ENCODE measurements around the gene GLE1. TPM values are rescaled to one million over a fixed set of nuclear protein-coding genes. Genes with fewer than 3 reads are reported as not detected.

Gene GLE1
- total RNA-seq, 1 experiment from 2014 or later: 74.2 TPM

GRCh38 chr9:128587453-128587852 is 82.9 kb downstream of the GLE1 start:
- H3K36me3 ChIP-seq (ENCODE audit: low read depth): peaks cover 7% of the 10 kb centered on the region
- no TSS peak for BruUV-seq (replicated peaks)
- CTCF ChIA-PET: no interaction called here

GRCh38 chr9:128588581-128589233 is 84.2 kb downstream of the GLE1 start:
- H3K79me2 ChIP-seq (ENCODE audit: low read depth): no peaks in the 10 kb centered on the region
- no peak overlapping the region for H3K4me2 ChIP-seq
- DNase-seq: no peak
- BruUV-seq (replicated peaks): no TSS peak
- no peaks in the 10 kb centered on the region for H3K27me3 ChIP-seq (ENCODE audit: insufficient read depth, low read depth)
- no peak overlapping the region for H3K27ac ChIP-seq
- no peak overlapping the region for H2AFZ ChIP-seq
- H3K36me3 ChIP-seq (ENCODE audit: low read depth): no peaks in the 10 kb centered on the region
- TF ChIP-seq EZH2 (IDR thresholded peaks at IDR 0.05; ENCODE audit: low read depth): no peak
- TF ChIP-seq CTCF (conservative IDR thresholded peaks at IDR 0.05): no peak
- intact Hi-C loops (cut with micrococcal nuclease; ENCODE audit: unreplicated experiment): no loop called here
- no peaks in the 10 kb centered on the region for H3K9me3 ChIP-seq (ENCODE audit: insufficient read depth, low read depth)
- CTCF ChIA-PET: interaction anchor here (0.6 kb wide), 1 partner anchor 170 kb away, joined by 3 read pairs; no protein-coding TSS in a partner anchor
- H3K4me3 ChIP-seq: no peak overlapping the region
- no peaks in the 10 kb centered on the region for H3K4me1 ChIP-seq (replicated peaks; ENCODE audit: insufficient read depth)
- no peaks in the 10 kb centered on the region for H3K9me2 ChIP-seq (ENCODE audit: insufficient read depth)
- POLR2A ChIA-PET (ENCODE audit: unreplicated experiment): no interaction called here
- H3F3A ChIP-seq (ENCODE audit: insufficient read depth, low read depth): no peaks in the 10 kb centered on the region
- H4K20me1 ChIP-seq (ENCODE audit: insufficient read depth): no peaks in the 10 kb centered on the region

More at GRCh38 chr9:128587453-128587852, 82.9 kb downstream of the GLE1 start:
- H4K20me1 ChIP-seq (ENCODE audit: insufficient read depth): no peaks in the 10 kb centered on the region
- TF ChIP-seq CTCF (conservative IDR thresholded peaks at IDR 0.05) (no peak), EZH2 (IDR thresholded peaks at IDR 0.05; ENCODE audit: low read depth) (no peak)
- H3K4me2 ChIP-seq: no peak overlapping the region
- H3F3A ChIP-seq (ENCODE audit: insufficient read depth, low read depth): no peaks in the 10 kb centered on the region
- H3K9me2 ChIP-seq (ENCODE audit: insufficient read depth): no peaks in the 10 kb centered on the region
- H3K27me3 ChIP-seq (ENCODE audit: insufficient read depth, low read depth): no peaks in the 10 kb centered on the region
- POLR2A ChIA-PET (ENCODE audit: unreplicated experiment): interaction anchor here (0.7 kb wide), 1 partner anchor 76 kb away, joined by 5 read pairs; no protein-coding TSS in a partner anchor
- no peak overlapping the region for H3K27ac ChIP-seq
- no peak overlapping the region for H3K4me3 ChIP-seq
- H3K9me3 ChIP-seq (ENCODE audit: insufficient read depth, low read depth): no peaks in the 10 kb centered on the region
- intact Hi-C loops (cut with micrococcal nuclease; ENCODE audit: unreplicated experiment): no loop called here
- no peak overlapping the region for H2AFZ ChIP-seq
- H3K4me1 ChIP-seq (replicated peaks; ENCODE audit: insufficient read depth): no peaks in the 10 kb centered on the region
- no peaks in the 10 kb centered on the region for H3K79me2 ChIP-seq (ENCODE audit: low read depth)
- DNase-seq: no peak

Other genes starting within 250 kb of the GLE1 start
- 175 and 188 TPM in 2 replicates for gene GOLGA2, start 228.7 kb upstream of the GLE1 start, total RNA-seq (2021)
- gene SWI5, start 228.4 kb upstream of the GLE1 start, total RNA-seq (2021): 70.4 and 86.0 TPM in 2 replicates
- gene TRUB2, start 182.3 kb upstream of the GLE1 start, total RNA-seq (2021): 47.6 and 62.1 TPM in 2 replicates
- gene COQ4, start 181.9 kb upstream of the GLE1 start, total RNA-seq (2021): 81.8 and 89.5 TPM in 2 replicates
- gene SLC27A4, start 164.2 kb upstream of the GLE1 start, total RNA-seq (2021): 27.3 and 30.4 TPM in 2 replicates
- gene URM1, start 133.3 kb upstream of the GLE1 start, total RNA-seq (2021): 98.1 and 101 TPM in 2 replicates
- gene CERCAM, start 83.9 kb upstream of the GLE1 start, total RNA-seq (2021): 87.2 and 111 TPM in 2 replicates
- gene ODF2, start 48.7 kb upstream of the GLE1 start, total RNA-seq (2021): 49.4 and 58.2 TPM in 2 replicates
- gene SPTAN1, start 47.9 kb downstream of the GLE1 start, total RNA-seq (2021): 214 and 239 TPM in 2 replicates
- gene DYNC2I2, start 152.1 kb downstream of the GLE1 start, total RNA-seq (2021): 225 and 263 TPM in 2 replicates
- gene SET, start 184.5 kb downstream of the GLE1 start, total RNA-seq (2021): 539 and 738 TPM in 2 replicates
- 5.5 and 9.1 TPM in 2 replicates for gene PKN3, start 197.8 kb downstream of the GLE1 start, total RNA-seq (2021)
- 102 and 133 TPM in 2 replicates for gene ZDHHC12, start 219.4 kb downstream of the GLE1 start, total RNA-seq (2021)